Measurements from ENCODE around the gene CEP43.

- no peak for TF ChIP-seq CTCF (IDR thresholded peaks at IDR 0.05; ENCODE audit: poor library complexity, severe bottlenecking)
- TF ChIP-seq REST (IDR thresholded peaks at IDR 0.05; ENCODE audit: borderline replicate concordance): no peak
- TF ChIP-seq EP300 (conservative IDR thresholded peaks at IDR 0.05; ENCODE audit: poor library complexity, severe bottlenecking): no peak
Observed at GRCh38 chr6:166959911-166960608, 39.1 kb upstream of the CEP43 start.

Measured in neural cell (in vitro differentiated cells).